Smooth muscle cell (in vitro differentiated cells): ENCODE data around the gene STK32B. TPM values are rescaled to one million over a fixed set of nuclear protein-coding genes. Genes with fewer than 3 reads are reported as not detected.

Source experiments
- DNase-seq: peaks from one replicate; lab custom pipeline; 2025; ENCODE audit not compliant: unreplicated experiment; lab: John Stamatoyannopoulos, UW
- H2AFZ ChIP-seq: fragments of 200-600 bp; sonication (generic); 2 replicates; pipeline ENCODE4 v1.6.0; 2016; ENCODE audit warnings: antibody characterized with exemption, low read depth, mild to moderate bottlenecking
- H3F3A ChIP-seq: fragments of 200-600 bp; sonication (generic); 2 replicates; pipeline ENCODE4 v1.6.0; 2017; ENCODE audit warnings: antibody characterized with exemption, low read depth
- H3K27ac ChIP-seq: fragments of 200-600 bp; sonication (generic); 2 replicates; pipeline ENCODE4 v1.5.1; 2016; ENCODE audit warnings: low read depth, mild to moderate bottlenecking
- H3K27me3 ChIP-seq: fragments of 200-600 bp; sonication (generic); 2 replicates; pipeline ENCODE4 v1.6.1; 2016; ENCODE audit warnings: low read depth, mild to moderate bottlenecking
- H3K36me3 ChIP-seq: fragments of 200-600 bp; sonication (generic); 2 replicates; pipeline ENCODE4 v1.5.1; 2016; ENCODE audit warnings: low read depth
- H3K4me1 ChIP-seq: fragments of 200-600 bp; sonication (generic); 2 replicates; pipeline ENCODE4 v1.5.1; 2016; ENCODE audit warnings: low read depth
- H3K4me2 ChIP-seq: fragments of 200-600 bp; sonication (generic); 2 replicates; pipeline ENCODE4 v1.6.0; 2016; ENCODE audit warnings: mild to moderate bottlenecking
- H3K4me3 ChIP-seq: fragments of 200-600 bp; sonication (generic); 2 replicates; pipeline ENCODE4 v1.5.1; 2016; ENCODE audit warnings: mild to moderate bottlenecking
- H3K79me2 ChIP-seq: fragments of 200-600 bp; sonication (generic); 2 replicates; pipeline ENCODE4 v1.6.0; 2016; ENCODE audit warnings: low read depth, mild to moderate bottlenecking
- H3K9ac ChIP-seq: fragments of 200-600 bp; sonication (generic); 2 replicates; pipeline ENCODE4 v1.6.0; 2016; ENCODE audit warnings: low read depth
- H3K9me3 ChIP-seq: fragments of 200-600 bp; sonication (generic); replicated peaks from 2 replicates; pipeline ENCODE4 v1.5.1; 2016; ENCODE audit warnings: low read depth
- H4K20me1 ChIP-seq: fragments of 200-600 bp; sonication (generic); 2 replicates; pipeline ENCODE4 v1.6.0; 2016; ENCODE audit warnings: low read depth
- CTCF ChIP-seq: fragments of 200-600 bp; sonication (generic); IDR thresholded peaks from 2 replicates; pipeline ENCODE4 v1.5.1; 2017; ENCODE audit warnings: borderline replicate concordance, mild to moderate bottlenecking, antibody characterized with exemption; ENCODE audit not compliant: insufficient read depth, poor library complexity, severe bottlenecking
- WGBS: methylation state at CpG from one replicate; pipeline ENCODE4 v1.1.7; 2016; ENCODE audit warnings: low lambda C conversion rate; 5-methylcytosine and 5-hydroxymethylcytosine counted together
- polyA plus RNA-seq: library from polyadenylated mRNA; unstranded; fragments of >200 nt; fragmentation: Nextera tagmentation; extraction: Ambion mirVana; gene quantifications from 2 replicates; pipeline ENCODE4 v1.2.1, GENCODE V29; 2016
- total RNA-seq: library from RNA; depleted of rRNA; stranded (reverse); fragments of >200 nt; gene quantifications from 2 replicates; pipeline ENCODE4 v1.2.3, GENCODE V29; 2014

Gene STK32B
- total and polyA plus RNA-seq, 2 experiments from 2014 or later, result 3.5 to 4.0 TPM

DNA sequence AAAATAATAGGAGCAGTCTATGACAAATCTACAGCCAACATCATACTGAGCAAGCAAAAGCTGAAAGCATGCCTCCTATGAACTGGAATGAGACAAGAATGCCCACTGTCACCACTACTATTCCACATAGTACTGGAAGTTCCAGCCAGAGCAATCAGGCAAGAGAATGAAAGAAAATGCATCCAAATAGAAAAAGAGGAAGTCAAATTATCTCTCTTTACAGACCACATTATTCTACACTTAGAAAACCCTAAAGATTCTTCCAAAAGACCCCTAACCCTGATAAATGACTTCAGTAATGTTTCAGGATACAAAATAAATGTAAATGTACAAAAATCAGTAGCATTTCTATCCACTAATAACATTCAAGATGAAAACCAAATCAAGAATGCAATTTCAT lies 249.0 kb downstream of the STK32B start:
- Histone ChIP-seq H3K4me2 (no peak overlapping the region), H3K9me3 (no peaks in the 10 kb centered on the region), H3F3A (no peaks in the 10 kb centered on the region), H3K9ac (no peak overlapping the region), H3K27ac (no peak overlapping the region), H3K79me2 (no peaks in the 10 kb centered on the region), H3K36me3 (no peaks in the 10 kb centered on the region), H3K4me1 (no peaks in the 10 kb centered on the region), H3K4me3 (no peak overlapping the region), H3K27me3 (peaks cover 3% of the 10 kb centered on the region), H4K20me1 (no peaks in the 10 kb centered on the region), H2AFZ (no peak overlapping the region)
- no peak for DNase-seq
- TF ChIP-seq CTCF, result no peak

DNA sequence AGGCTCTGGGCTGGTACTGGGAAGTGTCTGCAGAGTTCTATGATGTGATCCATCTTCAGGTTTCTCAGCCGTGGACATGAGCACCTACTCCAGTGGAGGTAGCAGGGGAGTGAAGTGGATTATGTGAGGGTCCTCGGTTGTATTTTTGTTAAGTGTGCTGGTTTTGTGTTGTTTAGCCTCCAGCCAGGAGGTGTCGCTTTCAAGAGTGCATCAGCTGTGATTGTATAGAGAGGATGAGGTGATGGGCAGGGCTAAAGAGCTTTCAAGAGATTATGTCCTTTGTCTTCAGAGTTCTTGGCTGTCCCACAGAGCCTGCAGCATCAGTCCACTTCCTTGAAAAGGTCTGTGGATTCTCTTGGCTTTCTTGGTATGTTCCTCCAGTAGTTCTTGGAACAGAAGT lies 256.6 kb downstream of the STK32B start:
- Histone ChIP-seq H3K9me3 (no peaks in the 10 kb centered on the region), H3K9ac (no peak overlapping the region)
- WGBS, result 93% methylated on average over 3 of the region's 3 CpGs

DNA sequence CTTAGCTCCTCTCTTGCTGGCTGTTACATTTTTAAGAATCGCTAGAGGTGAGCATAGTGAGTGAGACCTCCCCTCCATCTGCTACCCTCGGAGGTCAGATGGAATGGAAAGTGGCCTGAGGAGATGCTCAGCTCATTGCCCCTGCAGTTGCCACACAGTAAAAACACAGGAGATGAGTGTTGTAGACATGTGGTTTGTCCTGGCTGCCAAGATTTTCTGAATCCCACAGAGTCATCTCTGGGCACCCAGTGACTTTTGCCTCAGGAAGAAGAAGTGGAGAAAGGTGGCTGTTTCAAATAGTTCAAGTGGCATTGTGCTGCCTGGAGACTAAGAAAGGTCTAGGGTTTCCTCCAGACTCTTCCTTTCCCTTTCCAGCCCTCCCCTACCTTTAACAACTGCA lies 271.0 kb downstream of the STK32B start:
- no peaks in the 10 kb centered on the region for H3K36me3 ChIP-seq
- no peak overlapping the region for H3K4me3 ChIP-seq
- no peaks in the 10 kb centered on the region for H3F3A ChIP-seq
- TF ChIP-seq CTCF, result no peak
- H3K27me3 ChIP-seq, result no peaks in the 10 kb centered on the region
- H3K9me3 ChIP-seq, result no peaks in the 10 kb centered on the region
- DNase-seq, result no peak
- no peaks in the 10 kb centered on the region for H3K79me2 ChIP-seq
- 86% methylated on average over 2 of the region's 2 CpGs for WGBS
- no peak overlapping the region for H3K27ac ChIP-seq
- H3K4me1 ChIP-seq, result no peaks in the 10 kb centered on the region
- H3K9ac ChIP-seq, result no peak overlapping the region
- no peak overlapping the region for H2AFZ ChIP-seq
- no peak overlapping the region for H3K4me2 ChIP-seq
- H4K20me1 ChIP-seq, result no peaks in the 10 kb centered on the region

More for the DNA sequence above, 256.6 kb downstream of the STK32B start:
- DNase-seq, result no peak
- no peak overlapping the region for H3K27ac ChIP-seq
- H2AFZ ChIP-seq, result no peak overlapping the region
- no peaks in the 10 kb centered on the region for H3K36me3 ChIP-seq
- TF ChIP-seq CTCF, result no peak
- H3K79me2 ChIP-seq, result no peaks in the 10 kb centered on the region
- H3K4me2 ChIP-seq, result no peak overlapping the region
- H4K20me1 ChIP-seq, result no peaks in the 10 kb centered on the region
- no peaks in the 10 kb centered on the region for H3F3A ChIP-seq
- peaks cover 3% of the 10 kb centered on the region for H3K27me3 ChIP-seq
- H3K4me3 ChIP-seq, result no peak overlapping the region
- no peaks in the 10 kb centered on the region for H3K4me1 ChIP-seq

DNA sequence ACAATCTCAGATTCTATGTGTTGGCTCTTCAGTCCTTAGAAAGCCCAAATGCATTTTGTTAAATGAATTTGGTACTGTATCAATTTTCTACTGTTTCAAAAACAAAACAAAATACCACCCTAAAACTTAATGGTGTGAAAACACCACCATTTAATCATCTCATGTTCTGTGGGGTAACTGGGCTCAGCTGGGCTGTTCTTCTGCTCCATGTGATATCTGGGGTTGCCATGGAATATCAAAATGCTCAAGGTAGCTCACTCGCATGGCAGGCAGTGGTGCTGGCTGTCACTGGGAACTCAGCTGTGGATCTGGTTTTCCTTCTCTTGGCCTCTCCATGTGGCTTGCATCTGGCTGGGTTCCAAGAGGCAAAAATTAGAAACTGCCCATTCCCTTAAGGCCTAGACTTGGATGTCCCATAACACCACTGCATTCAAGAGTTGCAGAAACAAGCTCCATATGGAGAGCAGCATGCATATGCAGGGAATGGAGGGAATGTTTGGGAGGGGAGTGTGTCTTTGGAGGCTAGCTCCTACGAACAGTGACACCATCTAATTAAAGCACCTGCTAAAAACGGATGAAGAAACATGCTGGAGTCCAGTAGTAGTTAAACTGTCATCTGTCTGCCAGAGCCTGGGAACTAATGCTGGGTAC lies 279.2 kb downstream of the STK32B start:
- TF ChIP-seq CTCF, result no peak
- no peaks in the 10 kb centered on the region for H3F3A ChIP-seq
- DNase-seq, result no peak
- no peaks in the 10 kb centered on the region for H3K79me2 ChIP-seq
- H3K36me3 ChIP-seq, result no peaks in the 10 kb centered on the region
- no peak overlapping the region for H3K4me2 ChIP-seq
- H3K9me3 ChIP-seq, result no peaks in the 10 kb centered on the region
- H3K27ac ChIP-seq, result no peak overlapping the region
- H3K4me1 ChIP-seq, result no peaks in the 10 kb centered on the region
- 83% methylated on average over 3 of the region's 3 CpGs for WGBS
- H4K20me1 ChIP-seq, result no peaks in the 10 kb centered on the region
- H3K9ac ChIP-seq, result no peak overlapping the region
- no peak overlapping the region for H2AFZ ChIP-seq
- no peaks in the 10 kb centered on the region for H3K27me3 ChIP-seq
- no peak overlapping the region for H3K4me3 ChIP-seq
